Measurements from ENCODE around the gene OPA3. TPM values are rescaled to one million over a fixed set of nuclear protein-coding genes. Genes with fewer than 3 reads are reported as not detected.
A peak's percentile ranks its signal among the peaks of the same experiment; 100 is the strongest.

Gene OPA3
- total RNA-seq, 8 experiments from 2014 or later = 3.0 to 10.2 (median 6.4) TPM

- 0 to 40% methylated on average over 1 of the region's 28 CpGs; no CpG with 5 or more reads in 8 of the 10 experiments for WGBS, 10 experiments
- peak overlapping the region; percentile 69 to 95 (median 84) for H3K4me3 ChIP-seq
- peak in 7 of 8 experiments; percentile 2 to 13 (median 4) for ATAC-seq (replicated peaks in 6 of 8)
- H3K27ac ChIP-seq = peak overlapping the region in 1 of 2 donors; percentile 11
- in situ Hi-C loops (cut with MboI; ENCODE audit: low pct_unique_long_range_greater_than_20kb in 2 of 9, low sequenced_read_pairs in 9 of 9, unreplicated experiment in 9 of 9) = loop anchor here in 1 of 9 experiments (25.0 kb wide), 1 partner anchor 178 kb away; the partner anchor contains the start of genes QPCTL and SNRPD2
- H3K4me1 ChIP-seq (replicated peaks in 1 of 2) = peaks cover 6 to 12% of the 10 kb centered on the region in 2 donors
Observed at GRCh38 chr19:45508861-45509691, 75.5 kb downstream of the OPA3 start.

- 0% methylated on average over 2 of the region's 26 CpGs; no CpG with 5 or more reads in 9 of the 10 experiments for WGBS, 10 experiments
- Histone ChIP-seq H3K27ac (peak overlapping the region in 1 of 2 donors; percentile 11), H3K4me3 (peak overlapping the region; percentile 69 to 95 (median 84)), H3K4me1 (replicated peaks in 1 of 2) (peaks cover 6 to 12% of the 10 kb centered on the region in 2 donors)
- ATAC-seq (replicated peaks in 6 of 8) = peak in 7 of 8 experiments; percentile 2 to 27 (median 11)
- in situ Hi-C loops (cut with MboI; ENCODE audit: low pct_unique_long_range_greater_than_20kb in 2 of 9, low sequenced_read_pairs in 9 of 9, unreplicated experiment in 9 of 9) = loop anchor here in 1 of 9 experiments (25.0 kb wide), 1 partner anchor 179 kb away; the partner anchor contains the start of genes QPCTL and SNRPD2
Observed at GRCh38 chr19:45508417-45508860, 76.2 kb downstream of the OPA3 start.

GRCh38 chr19:45507872-45508416 lies 76.7 kb downstream of the OPA3 start:
- ATAC-seq (replicated peaks in 6 of 8) = no peak
- Histone ChIP-seq H3K27ac (no peak overlapping the region), H3K4me3 (peak overlapping the region; percentile 69 to 95 (median 84)), H3K4me1 (replicated peaks in 1 of 2) (peaks cover 6 to 12% of the 10 kb centered on the region in 2 donors)
- in situ Hi-C loops (cut with MboI; ENCODE audit: low pct_unique_long_range_greater_than_20kb in 2 of 9, low sequenced_read_pairs in 9 of 9, unreplicated experiment in 9 of 9) = loop anchor here in 1 of 9 experiments (25.0 kb wide), 1 partner anchor 179 kb away; the partner anchor contains the start of genes QPCTL and SNRPD2
- WGBS, 10 experiments = 0 to 7% (median 0%) methylated on average over 2 to 3 of the region's 22 CpGs; no CpG with 5 or more reads in 6 of the 10 experiments

GRCh38 chr19:45506989-45507871 lies 77.4 kb downstream of the OPA3 start, which contains the start of gene VASP:
TSS of gene VASP (plus strand) at chr19:45507479. CDS start at chr19:45507772, 293 bp downstream.
- in situ Hi-C loops (cut with MboI; ENCODE audit: low pct_unique_long_range_greater_than_20kb in 2 of 9, low sequenced_read_pairs in 9 of 9, unreplicated experiment in 9 of 9) = loop anchor here in 1 of 9 experiments (25.0 kb wide), 1 partner anchor 180 kb away; the partner anchor contains the start of genes QPCTL and SNRPD2
- Histone ChIP-seq H3K27ac (peak within 1 kb of the TSS; percentile 31 to 64), H3K4me3 (peak within 1 kb of the TSS; percentile 69 to 95 (median 84)), H3K4me1 (replicated peaks in 1 of 2) (peaks cover 6 to 12% of the 10 kb centered on the region in 2 donors)
- ATAC-seq (replicated peaks in 6 of 8) = peak; percentile 34 to 69 (median 48)
- 0 to 2% (median 0%) methylated on average over 2 to 7 of the region's 65 CpGs; no CpG with 5 or more reads in 7 of the 10 experiments for WGBS, 10 experiments

- ATAC-seq (replicated peaks in 6 of 8) = peak; percentile 73 to 86 (median 84)
- 4 to 36% (median 22%) methylated on average over 3 to 7 of the region's 47 CpGs; no CpG with 5 or more reads in 5 of the 10 experiments for WGBS, 10 experiments
- in situ Hi-C loops (cut with MboI; ENCODE audit: low pct_unique_long_range_greater_than_20kb in 2 of 9, low sequenced_read_pairs in 9 of 9, unreplicated experiment in 9 of 9) = loop anchor here in 1 of 9 experiments (25.0 kb wide), 1 partner anchor 181 kb away; the partner anchor contains the start of genes QPCTL and SNRPD2
- peaks cover 6 to 12% of the 10 kb centered on the region in 2 donors for H3K4me1 ChIP-seq (replicated peaks in 1 of 2)
- peak overlapping the region; percentile 69 to 95 (median 84) for H3K4me3 ChIP-seq
- H3K27ac ChIP-seq = peak overlapping the region; percentile 31 to 51
Observed at GRCh38 chr19:45506246-45506988, 78.2 kb downstream of the OPA3 start.

- Histone ChIP-seq H3K27ac (no peak overlapping the region), H3K4me1 (replicated peaks in 1 of 2) (peaks cover 6 to 12% of the 10 kb centered on the region in 2 donors), H3K4me3 (peak overlapping the region in 2 of 5 donors; percentile 69 to 80)
- WGBS, 10 experiments = 40 to 87% (median 67%) methylated on average over 1 to 5 of the region's 5 CpGs; no CpG with 5 or more reads in 3 of the 10 experiments
- no peak for ATAC-seq (replicated peaks in 6 of 8)
- in situ Hi-C loops (cut with MboI; ENCODE audit: low pct_unique_long_range_greater_than_20kb in 2 of 9, low sequenced_read_pairs in 9 of 9, unreplicated experiment in 9 of 9) = loop anchor here in 1 of 9 experiments (25.0 kb wide), 1 partner anchor 181 kb away; the partner anchor contains the start of genes QPCTL and SNRPD2
Observed at GRCh38 chr19:45505996-45506245, 78.7 kb downstream of the OPA3 start.

GRCh38 chr19:45505151-45505995 lies 79.2 kb downstream of the OPA3 start:
- Histone ChIP-seq H3K4me1 (replicated peaks in 1 of 2) (peaks cover 6 to 12% of the 10 kb centered on the region in 2 donors), H3K4me3 (no peak overlapping the region), H3K27ac (no peak overlapping the region)
- no peak for ATAC-seq (replicated peaks in 6 of 8)
- in situ Hi-C loops (cut with MboI; ENCODE audit: low pct_unique_long_range_greater_than_20kb in 2 of 9, low sequenced_read_pairs in 9 of 9, unreplicated experiment in 9 of 9) = loop anchor here in 1 of 9 experiments (25.0 kb wide), 1 partner anchor 182 kb away; the partner anchor contains the start of genes QPCTL and SNRPD2
- 0 to 100% (median 80%) methylated on average over 1 to 8 of the region's 8 CpGs; no CpG with 5 or more reads in 1 of the 10 experiments for WGBS, 10 experiments

- Histone ChIP-seq H3K4me1 (replicated peaks in 1 of 2) (peaks cover 5% of the 10 kb centered on the region in 2 donors), H3K27ac (no peak overlapping the region), H3K4me3 (no peak overlapping the region)
- ATAC-seq (replicated peaks in 6 of 8) = no peak
- in situ Hi-C loops (cut with MboI; ENCODE audit: low pct_unique_long_range_greater_than_20kb in 2 of 9, low sequenced_read_pairs in 9 of 9, unreplicated experiment in 9 of 9) = loop anchor here in 1 of 9 experiments (25.0 kb wide), 1 partner anchor 183 kb away; the partner anchor contains the start of genes QPCTL and SNRPD2
- WGBS, 10 experiments = 8 to 100% (median 81%) methylated on average over 2 to 9 of the region's 9 CpGs
Observed at GRCh38 chr19:45503909-45504308, 80.7 kb downstream of the OPA3 start.

- Histone ChIP-seq H3K27ac (no peak overlapping the region), H3K4me1 (replicated peaks in 1 of 2) (peaks cover 0 to 7% of the 10 kb centered on the region in 2 donors), H3K4me3 (no peak overlapping the region)
- no peak for ATAC-seq (replicated peaks in 6 of 8)
- 48 to 100% (median 73%) methylated on average over 1 to 5 of the region's 5 CpGs; no CpG with 5 or more reads in 1 of the 10 experiments for WGBS, 10 experiments
- in situ Hi-C loops (cut with MboI; ENCODE audit: low pct_unique_long_range_greater_than_20kb in 2 of 9, low sequenced_read_pairs in 9 of 9, unreplicated experiment in 9 of 9) = loop anchor here in 1 of 9 experiments (25.0 kb wide), 1 partner anchor 185 kb away; the partner anchor contains the start of genes QPCTL and SNRPD2
Observed at GRCh38 chr19:45502111-45502510, 82.5 kb downstream of the OPA3 start.

GRCh38 chr19:45501730-45502014 lies 82.9 kb downstream of the OPA3 start:
- no peak for ATAC-seq (replicated peaks in 6 of 8)
- H3K4me1 ChIP-seq (replicated peaks in 1 of 2) = peaks cover 0 to 7% of the 10 kb centered on the region in 2 donors
- H3K4me3 ChIP-seq = no peak overlapping the region
- 17 to 42% methylated on average over 1 to 2 of the region's 2 CpGs; no CpG with 5 or more reads in 8 of the 10 experiments for WGBS, 10 experiments
- H3K27ac ChIP-seq = no peak overlapping the region
- in situ Hi-C loops (cut with MboI; ENCODE audit: low pct_unique_long_range_greater_than_20kb in 2 of 9, low sequenced_read_pairs in 9 of 9, unreplicated experiment in 9 of 9) = loop anchor here in 1 of 9 experiments (25.0 kb wide), 1 partner anchor 186 kb away; the partner anchor contains the start of genes QPCTL and SNRPD2

All from motor neuron (in vitro differentiated cells).